HepG2 (cell line): Measurements from ENCODE around the gene CCN6. TPM values are rescaled to one million over a fixed set of nuclear protein-coding genes. Genes with fewer than 3 reads are reported as not detected.

Experiments
- ATAC-seq: fragments of 200-7000 bp; cut with Tn5 transposase; 3 replicates; pipeline ENCODE4 v1.9.1; 2020; ENCODE audit warnings: mild to moderate bottlenecking, moderate library complexity
- BruUV-seq: library from RNA; stranded (reverse); fragments of 400-500 nt; replicated peaks from 2 replicates; lab custom pipeline; 2021; lab: Mats Ljungman, UMichigan
- CTCF ChIA-PET: fragments of 300-600 bp; formaldehyde crosslinking; extraction: SDS; loops from one replicate; lab custom pipeline; 2021; ENCODE audit warnings: low total read pairs, inconsistent platforms, low intra/inter-chr PET ratio; lab: Yijun Ruan, JAX
- POLR2A ChIA-PET: fragments of 350-600 bp; sonication (Branson Sonifier 250); formaldehyde crosslinking; loops from one replicate; lab custom pipeline; 2020; ENCODE audit warnings: antibody characterized with exemption, inconsistent platforms; lab: Yijun Ruan, JAX
- DNase-seq: peaks from one replicate; pipeline ENCODE4 v3.0.0-alpha.2; 2015; ENCODE audit warnings: low spot score
- FAIRE-seq: peaks from 3 replicates; lab custom pipeline; 2011; peaks lifted over from hg19 to GRCh38; lab: Jason Lieb, UNC
- H2AFZ ChIP-seq: one replicate; pipeline ENCODE4 v1.6.1; 2011; ENCODE audit warnings: low read length, inconsistent platforms
- H3K27ac ChIP-seq: fragments of 300-600 bp; 3 replicates; pipeline ENCODE4 v1.8.0; 2011; ENCODE audit warnings: mixed run types, mild to moderate bottlenecking, mixed read lengths, low read length, inconsistent platforms; ENCODE audit not compliant: insufficient read depth; ENCODE audit errors: extremely low read length
- H3K27me3 ChIP-seq, 2 experiments: fragments of 200-600 bp in 1 of 2; 2 replicates in 1 of 2; 3 replicates in 1 of 2; pipeline versions ENCODE4 v1.6.0 to v1.8.0; 2011; ENCODE audit warnings: low read length in 2 of 2, mild to moderate bottlenecking in 2 of 2, moderate library complexity in 2 of 2, inconsistent platforms in 1 of 2; ENCODE audit not compliant: insufficient read depth in 2 of 2, control insufficient read depth in 1 of 2
- H3K36me3 ChIP-seq, 2 experiments: fragments of 200-600 bp in 1 of 2; replicated peaks in 1 of 2; 2 replicates in 1 of 2; 3 replicates in 1 of 2; pipeline versions ENCODE4 v1.5.1 to v1.8.0; 2011; ENCODE audit warnings: low read length in 2 of 2, inconsistent platforms in 1 of 2; ENCODE audit not compliant: insufficient read depth in 2 of 2, control insufficient read depth in 1 of 2
- H3K4me1 ChIP-seq: 2 replicates; pipeline ENCODE4 v1.5.1; 2012; ENCODE audit warnings: low read length, inconsistent platforms; ENCODE audit not compliant: insufficient read depth
- H3K4me2 ChIP-seq: 2 replicates; pipeline ENCODE4 v1.6.0; 2011; ENCODE audit warnings: low read depth, low read length, inconsistent platforms
- H3K4me3 ChIP-seq, 3 experiments: fragments of 200-600 bp in 1 of 3; sonication (generic), shearing (Covaris generic) in 1 of 3; replicated peaks in 1 of 3; 2 replicates each; pipeline ENCODE4 v1.5.1; 2011 to 2016; ENCODE audit warnings: low read length in 3 of 3, inconsistent platforms in 2 of 3, low read depth in 2 of 3, mild to moderate bottlenecking in 2 of 3, control low read depth in 1 of 3, mixed read lengths in 1 of 3; ENCODE audit not compliant: insufficient read depth in 1 of 3
- H3K79me2 ChIP-seq: one replicate; pipeline ENCODE4 v1.6.1; 2011; ENCODE audit warnings: low read length, inconsistent platforms; ENCODE audit not compliant: insufficient read depth
- H3K9ac ChIP-seq: 2 replicates; pipeline ENCODE4 v1.6.0; 2011; ENCODE audit warnings: mild to moderate bottlenecking, low read depth, low read length, inconsistent platforms; ENCODE audit not compliant: insufficient read depth
- H3K9me3 ChIP-seq: 2 replicates; pipeline ENCODE4 v1.5.1; 2012; ENCODE audit warnings: mild to moderate bottlenecking, low read length
- H4K20me1 ChIP-seq: 2 replicates; pipeline ENCODE4 v1.6.0; 2011; ENCODE audit warnings: inconsistent platforms, mild to moderate bottlenecking, low read length, moderate library complexity; ENCODE audit not compliant: insufficient read depth
- BRD4 ChIP-seq: sonication (generic); formaldehyde crosslinking; IDR thresholded peaks from 2 replicates; pipeline ENCODE4 v1.4.0; 2020; ENCODE audit warnings: missing genetic modification reagents
- CBFB ChIP-seq: sonication (generic); formaldehyde crosslinking; IDR thresholded peaks from 2 replicates; pipeline ENCODE4 v1.4.0; 2020; ENCODE audit warnings: missing genetic modification reagents
- EEA1 ChIP-seq: sonication (generic); formaldehyde crosslinking; IDR thresholded peaks from 2 replicates; pipeline ENCODE4 v1.5.1; 2020; ENCODE audit warnings: mild to moderate bottlenecking, missing genetic modification reagents, borderline replicate concordance
- KAT2B ChIP-seq: fragments of 150-350 bp; IDR thresholded peaks from 2 replicates; pipeline ENCODE4 v1.6.1; 2014; ENCODE audit warnings: low read depth, low read length, borderline replicate concordance
- KAT8 ChIP-seq: IDR thresholded peaks from 2 replicates; pipeline ENCODE4 v1.6.1; 2016; ENCODE audit warnings: missing genetic modification reagents, missing compliant biosample characterization
- KLF11 ChIP-seq: IDR thresholded peaks from 2 replicates; pipeline ENCODE4 v1.6.1; 2016; ENCODE audit warnings: missing compliant biosample characterization
- MEF2D ChIP-seq: sonication (generic); formaldehyde crosslinking; IDR thresholded peaks from 2 replicates; pipeline ENCODE4 v1.5.1; 2020; ENCODE audit warnings: mild to moderate bottlenecking, missing genetic modification reagents
- MXI1 ChIP-seq: IDR thresholded peaks from 3 replicates; pipeline ENCODE4 v1.6.1; 2012; ENCODE audit warnings: low read depth, low read length, inconsistent platforms, borderline replicate concordance
- NFE2L1 ChIP-seq: sonication (generic); formaldehyde crosslinking; IDR thresholded peaks from 2 replicates; pipeline ENCODE4 v1.4.0; 2020; ENCODE audit warnings: missing genetic modification reagents, mild to moderate bottlenecking, borderline replicate concordance
- ZEB1 ChIP-seq: IDR thresholded peaks from 2 replicates; pipeline ENCODE4 v1.6.1; 2012; ENCODE audit warnings: mild to moderate bottlenecking, low read depth, inconsistent platforms; ENCODE audit not compliant: insufficient replicate concordance
- ZFY ChIP-seq: sonication (generic); formaldehyde crosslinking; IDR thresholded peaks from 2 replicates; pipeline ENCODE4 v1.4.0; 2020; ENCODE audit warnings: missing genetic modification reagents
- ZMYM2 ChIP-seq: sonication (generic); formaldehyde crosslinking; IDR thresholded peaks from 2 replicates; pipeline ENCODE4 v1.8.0; 2022; ENCODE audit warnings: mild to moderate bottlenecking, missing genetic modification reagents
- ZNF121 ChIP-seq: sonication (generic); formaldehyde crosslinking; IDR thresholded peaks from 2 replicates; pipeline ENCODE4 v1.5.0; 2020; ENCODE audit warnings: mild to moderate bottlenecking, missing genetic modification reagents
- ZNF138 ChIP-seq: sonication (generic); formaldehyde crosslinking; IDR thresholded peaks from 2 replicates; pipeline ENCODE4 v1.5.0; 2020; ENCODE audit warnings: mild to moderate bottlenecking, low read depth, missing genetic modification reagents
- ZNF367 ChIP-seq: sonication (generic); formaldehyde crosslinking; IDR thresholded peaks from 2 replicates; pipeline ENCODE4 v1.4.0; 2020; ENCODE audit warnings: missing genetic modification reagents, borderline replicate concordance
- ZNF720 ChIP-seq: sonication (generic); formaldehyde crosslinking; IDR thresholded peaks from 2 replicates; pipeline ENCODE4 v1.4.0; 2020; ENCODE audit warnings: missing genetic modification reagents
- WGBS: methylation state at CpG from one replicate; pipeline ENCODE4 v1.1.6; 2017; ENCODE audit warnings: low lambda C conversion rate; 5-methylcytosine and 5-hydroxymethylcytosine counted together
- in situ Hi-C: cut with HindIII; loops from 2 replicates; pipeline ENCODE4 v1.10.0; 2017; ENCODE audit warnings: low pct_unique_long_range_greater_than_20kb; ENCODE audit not compliant: extremely low pct_ligation_motif_present
- intact Hi-C: fragments of 100-400 bp; cut with micrococcal nuclease; formaldehyde crosslinking; loops from one replicate; pipeline ENCODE4 v1.10.0; 2022; ENCODE audit not compliant: unreplicated experiment
- polyA plus RNA-seq, 8 experiments: library from polyadenylated mRNA; depleted of rRNA in 3 of 8; stranded (reverse) in 7 of 8; unstranded in 1 of 8; fragments of >200 nt; fragmentation: Illumina TruSeq in 4 of 8; extraction: Trizol in 4 of 8; gene quantifications; 2 replicates each; pipeline versions ENCODE4 v1.2.1 to v1.2.3, GENCODE V29; 2011 to 2016; ENCODE audit warnings: low read depth in 4 of 8, missing spikeins in 1 of 8, mixed read lengths in 1 of 8; ENCODE audit not compliant: insufficient read depth in 1 of 8
- total RNA-seq, 5 experiments: library from RNA; depleted of rRNA; stranded (reverse); fragments of >200 nt; fragmentation: Illumina TruSeq; extraction: Trizol; gene quantifications; 2 replicates each; pipeline ENCODE4 v1.2.3, GENCODE V29; 2016; ENCODE audit warnings: low read depth in 1 of 5
- TF ChIP-seq, protein P1 (sequence below): sonication (generic); formaldehyde crosslinking; IDR thresholded peaks from 2 replicates; pipeline ENCODE4 v1.4.0; 2020; ENCODE audit warnings: missing genetic modification reagents, borderline replicate concordance
- TF ChIP-seq, protein P2 (sequence below): sonication (generic); formaldehyde crosslinking; IDR thresholded peaks from 2 replicates; pipeline ENCODE4 v1.8.0; 2022; ENCODE audit warnings: mild to moderate bottlenecking, missing genetic modification reagents, moderate library complexity
- TF ChIP-seq, protein P3 (sequence below): sonication (generic); formaldehyde crosslinking; IDR thresholded peaks from 2 replicates; pipeline ENCODE4 v1.4.0; 2020; ENCODE audit warnings: missing genetic modification reagents

CCN6 gene
- total and polyA plus RNA-seq, 2 of the 13 experiments (the other 11 are each of a cell fraction or from before 2014, with no cell fraction given) = not detected

DNA sequence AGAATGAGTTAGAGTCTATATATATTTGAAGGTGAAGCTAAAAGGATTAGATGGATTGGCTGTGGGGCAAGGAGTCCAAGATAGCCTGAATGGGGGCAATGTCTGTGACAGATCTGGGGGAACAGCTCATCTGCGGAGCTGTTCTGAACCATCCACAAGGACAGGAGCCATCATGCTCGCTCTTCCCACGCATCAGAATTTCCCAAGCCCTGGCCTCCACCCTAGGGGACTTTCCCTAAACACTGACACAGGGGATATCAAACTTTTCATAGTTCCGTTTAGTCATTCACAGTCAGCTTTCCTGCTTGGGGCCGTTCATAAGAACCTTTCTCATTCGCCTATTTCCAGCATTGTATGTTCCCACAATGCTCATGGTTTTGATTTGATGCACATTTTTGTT, 37.6 kb upstream of the CCN6 start:
- DNase-seq (no peak), FAIRE-seq (no peak), ATAC-seq (no peak)
- Histone ChIP-seq H3K27me3 (peaks cover 0 to 15% of the 10 kb centered on the region in 2 experiments; a peak in 3 of 5 replicates), H3K27ac (no peak overlapping the region), H3K4me2 (no peak overlapping the region), H3K79me2 (no peaks in the 10 kb centered on the region), H3K36me3 (no peaks in the 10 kb centered on the region), H3K9ac (no peak overlapping the region), H3K9me3 (no peaks in the 10 kb centered on the region), H3K4me1 (peaks cover 32% of the 10 kb centered on the region), H2AFZ (no peak overlapping the region), H3K4me3 (no peak overlapping the region), H4K20me1 (no peaks in the 10 kb centered on the region)
- intact Hi-C loops (no loop called here), in situ Hi-C loops (no loop called here)
- ChIA-PET POLR2A (no interaction called here), CTCF (no interaction called here)
- WGBS = 65% methylated on average over 5 of the region's 6 CpGs
- TF ChIP-seq KAT8 (no peak), ZNF720 (CRISPR knock-in tag) (no peak), KAT2B (no peak), EEA1 (no peak), CBFB (no peak), BRD4 (CRISPR knock-in tag) (no peak), MXI1 (no peak), ZNF121 (CRISPR knock-in tag) (no peak), ZMYM2 (CRISPR knock-in tag) (no peak), MEF2D (CRISPR knock-in tag) (no peak), NFE2L1 (CRISPR knock-in tag) (no peak), ZNF138 (no peak), ZNF367 (CRISPR knock-in tag) (no peak), KLF11 (CRISPR knock-in tag) (no peak), ZEB1 (no peak), ZFY (CRISPR knock-in tag) (no peak)
- TF ChIP-seq, protein P1, sequence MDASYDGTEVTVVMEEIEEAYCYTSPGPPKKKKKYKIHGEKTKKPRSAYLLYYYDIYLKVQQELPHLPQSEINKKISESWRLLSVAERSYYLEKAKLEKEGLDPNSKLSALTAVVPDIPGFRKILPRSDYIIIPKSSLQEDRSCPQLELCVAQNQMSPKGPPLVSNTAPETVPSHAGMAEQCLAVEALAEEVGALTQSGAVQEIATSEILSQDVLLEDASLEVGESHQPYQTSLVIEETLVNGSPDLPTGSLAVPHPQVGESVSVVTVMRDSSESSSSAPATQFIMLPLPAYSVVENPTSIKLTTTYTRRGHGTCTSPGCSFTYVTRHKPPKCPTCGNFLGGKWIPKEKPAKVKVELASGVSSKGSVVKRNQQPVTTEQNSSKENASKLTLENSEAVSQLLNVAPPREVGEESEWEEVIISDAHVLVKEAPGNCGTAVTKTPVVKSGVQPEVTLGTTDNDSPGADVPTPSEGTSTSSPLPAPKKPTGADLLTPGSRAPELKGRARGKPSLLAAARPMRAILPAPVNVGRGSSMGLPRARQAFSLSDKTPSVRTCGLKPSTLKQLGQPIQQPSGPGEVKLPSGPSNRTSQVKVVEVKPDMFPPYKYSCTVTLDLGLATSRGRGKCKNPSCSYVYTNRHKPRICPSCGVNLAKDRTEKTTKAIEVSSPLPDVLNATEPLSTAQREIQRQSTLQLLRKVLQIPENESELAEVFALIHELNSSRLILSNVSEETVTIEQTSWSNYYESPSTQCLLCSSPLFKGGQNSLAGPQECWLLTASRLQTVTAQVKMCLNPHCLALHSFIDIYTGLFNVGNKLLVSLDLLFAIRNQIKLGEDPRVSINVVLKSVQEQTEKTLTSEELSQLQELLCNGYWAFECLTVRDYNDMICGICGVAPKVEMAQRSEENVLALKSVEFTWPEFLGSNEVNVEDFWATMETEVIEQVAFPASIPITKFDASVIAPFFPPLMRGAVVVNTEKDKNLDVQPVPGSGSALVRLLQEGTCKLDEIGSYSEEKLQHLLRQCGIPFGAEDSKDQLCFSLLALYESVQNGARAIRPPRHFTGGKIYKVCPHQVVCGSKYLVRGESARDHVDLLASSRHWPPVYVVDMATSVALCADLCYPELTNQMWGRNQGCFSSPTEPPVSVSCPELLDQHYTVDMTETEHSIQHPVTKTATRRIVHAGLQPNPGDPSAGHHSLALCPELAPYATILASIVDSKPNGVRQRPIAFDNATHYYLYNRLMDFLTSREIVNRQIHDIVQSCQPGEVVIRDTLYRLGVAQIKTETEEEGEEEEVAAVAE (CRISPR knock-in tag) = no peak
- TF ChIP-seq, protein P2, sequence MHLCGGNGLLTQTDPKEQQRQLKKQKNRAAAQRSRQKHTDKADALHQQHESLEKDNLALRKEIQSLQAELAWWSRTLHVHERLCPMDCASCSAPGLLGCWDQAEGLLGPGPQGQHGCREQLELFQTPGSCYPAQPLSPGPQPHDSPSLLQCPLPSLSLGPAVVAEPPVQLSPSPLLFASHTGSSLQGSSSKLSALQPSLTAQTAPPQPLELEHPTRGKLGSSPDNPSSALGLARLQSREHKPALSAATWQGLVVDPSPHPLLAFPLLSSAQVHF (CRISPR knock-in tag) = no peak
- TF ChIP-seq, protein P3, sequence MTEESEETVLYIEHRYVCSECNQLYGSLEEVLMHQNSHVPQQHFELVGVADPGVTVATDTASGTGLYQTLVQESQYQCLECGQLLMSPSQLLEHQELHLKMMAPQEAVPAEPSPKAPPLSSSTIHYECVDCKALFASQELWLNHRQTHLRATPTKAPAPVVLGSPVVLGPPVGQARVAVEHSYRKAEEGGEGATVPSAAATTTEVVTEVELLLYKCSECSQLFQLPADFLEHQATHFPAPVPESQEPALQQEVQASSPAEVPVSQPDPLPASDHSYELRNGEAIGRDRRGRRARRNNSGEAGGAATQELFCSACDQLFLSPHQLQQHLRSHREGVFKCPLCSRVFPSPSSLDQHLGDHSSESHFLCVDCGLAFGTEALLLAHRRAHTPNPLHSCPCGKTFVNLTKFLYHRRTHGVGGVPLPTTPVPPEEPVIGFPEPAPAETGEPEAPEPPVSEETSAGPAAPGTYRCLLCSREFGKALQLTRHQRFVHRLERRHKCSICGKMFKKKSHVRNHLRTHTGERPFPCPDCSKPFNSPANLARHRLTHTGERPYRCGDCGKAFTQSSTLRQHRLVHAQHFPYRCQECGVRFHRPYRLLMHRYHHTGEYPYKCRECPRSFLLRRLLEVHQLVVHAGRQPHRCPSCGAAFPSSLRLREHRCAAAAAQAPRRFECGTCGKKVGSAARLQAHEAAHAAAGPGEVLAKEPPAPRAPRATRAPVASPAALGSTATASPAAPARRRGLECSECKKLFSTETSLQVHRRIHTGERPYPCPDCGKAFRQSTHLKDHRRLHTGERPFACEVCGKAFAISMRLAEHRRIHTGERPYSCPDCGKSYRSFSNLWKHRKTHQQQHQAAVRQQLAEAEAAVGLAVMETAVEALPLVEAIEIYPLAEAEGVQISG (CRISPR knock-in tag) = no peak
- no TSS peak for BruUV-seq
